EL (cell line): ENCODE data around the gene ACADSB.
A peak's percentile ranks its signal among the peaks of the same experiment; 100 is the strongest.

Source experiments
- DNase-seq: peaks from one replicate; pipeline ENCODE4 v3.0.0-alpha.2; 2016

ACADSB gene

DNA sequence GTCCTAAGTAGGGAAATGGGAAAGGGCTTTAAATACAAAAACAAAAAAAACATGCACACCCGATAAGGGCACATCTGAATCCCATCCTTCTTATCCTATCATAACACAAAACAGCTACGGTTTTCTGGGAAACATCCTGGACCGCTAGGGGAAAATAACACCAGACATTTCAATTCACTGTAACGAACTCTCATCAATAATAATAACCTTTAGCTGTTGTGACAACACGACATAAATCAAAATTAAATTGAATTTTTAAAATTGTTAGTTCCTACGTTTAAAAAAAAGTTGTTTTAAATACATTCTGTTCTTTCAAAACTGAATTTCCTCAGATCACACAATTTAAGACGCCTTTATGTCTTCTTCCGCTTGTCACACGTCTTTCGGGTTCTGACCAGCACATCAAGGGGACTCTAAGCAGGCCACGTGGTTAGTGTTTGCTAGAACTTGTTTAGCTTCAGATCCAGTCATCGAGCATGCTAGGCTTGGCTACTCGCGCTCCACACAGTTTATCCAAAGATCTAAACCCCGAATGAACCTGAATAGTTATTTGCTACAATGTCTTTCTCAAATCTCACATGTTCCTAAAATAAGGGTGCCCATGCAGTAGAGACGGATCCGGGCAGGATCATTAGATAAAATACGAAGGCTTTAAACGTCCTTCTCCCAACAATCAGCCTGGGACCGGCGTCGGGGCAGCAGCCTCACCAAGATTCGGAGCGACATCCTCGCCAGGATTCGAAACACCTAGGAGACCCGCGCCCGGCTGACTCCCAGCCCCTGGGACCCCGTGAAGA, 1.1 kb upstream of the ACADSB start:
- DNase-seq, result peak; percentile 59

DNA sequence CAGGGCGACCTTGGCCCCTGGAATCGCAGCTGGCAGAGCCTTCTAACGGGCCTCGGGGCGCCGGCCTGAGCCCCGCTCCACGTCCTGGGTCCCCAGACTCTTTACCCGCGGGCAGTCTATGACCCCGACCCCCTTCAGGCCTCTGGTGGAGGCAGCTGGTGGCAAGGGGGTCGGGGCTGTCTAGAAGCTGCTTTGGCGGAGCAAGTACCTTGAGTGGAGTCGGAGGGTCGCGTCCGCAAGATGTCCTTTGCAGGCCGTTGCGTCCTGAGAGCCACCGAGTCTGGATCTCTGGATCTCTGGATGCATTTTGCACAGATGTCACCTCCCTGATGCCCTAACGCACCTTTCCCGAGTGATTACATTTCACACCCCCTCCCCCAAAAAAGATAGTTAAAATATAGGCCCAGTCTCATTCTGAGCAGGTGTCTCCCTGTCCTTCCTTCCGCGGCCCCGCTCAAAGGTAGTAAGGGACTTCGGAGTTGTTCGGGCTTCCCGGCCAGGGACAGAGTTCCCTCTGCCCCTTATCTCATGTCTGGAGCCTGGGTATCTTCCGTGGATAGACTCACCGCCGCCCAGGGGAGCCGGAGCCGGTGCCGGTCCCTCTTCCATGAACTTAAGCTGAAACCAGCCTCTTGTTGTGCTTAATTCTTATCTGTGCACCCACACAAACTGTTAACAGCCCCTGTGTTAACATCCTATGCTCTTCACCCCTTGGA, 457 bp downstream of the ACADSB start:
- DNase-seq, result peak; percentile 17

DNA sequence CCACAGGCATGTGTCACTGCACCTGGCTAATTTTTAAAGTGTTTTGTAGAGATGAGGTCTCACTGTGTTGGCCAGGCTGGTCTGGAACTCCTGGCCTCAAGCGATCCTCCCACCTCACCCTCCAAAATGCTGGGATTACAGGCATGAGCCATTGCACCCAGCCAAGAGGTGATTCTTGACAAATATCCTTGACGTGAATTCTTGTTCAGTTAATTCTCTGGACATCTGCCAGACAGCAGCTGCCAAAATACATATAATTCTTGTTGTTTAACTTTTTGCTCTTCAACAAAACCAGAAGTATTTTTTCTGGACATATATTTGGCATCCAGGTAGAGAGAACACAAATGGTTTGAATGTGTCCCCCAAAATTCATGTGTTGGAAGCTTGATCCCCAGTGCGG, 3.2 kb downstream of the ACADSB start:
- no peak for DNase-seq

DNA sequence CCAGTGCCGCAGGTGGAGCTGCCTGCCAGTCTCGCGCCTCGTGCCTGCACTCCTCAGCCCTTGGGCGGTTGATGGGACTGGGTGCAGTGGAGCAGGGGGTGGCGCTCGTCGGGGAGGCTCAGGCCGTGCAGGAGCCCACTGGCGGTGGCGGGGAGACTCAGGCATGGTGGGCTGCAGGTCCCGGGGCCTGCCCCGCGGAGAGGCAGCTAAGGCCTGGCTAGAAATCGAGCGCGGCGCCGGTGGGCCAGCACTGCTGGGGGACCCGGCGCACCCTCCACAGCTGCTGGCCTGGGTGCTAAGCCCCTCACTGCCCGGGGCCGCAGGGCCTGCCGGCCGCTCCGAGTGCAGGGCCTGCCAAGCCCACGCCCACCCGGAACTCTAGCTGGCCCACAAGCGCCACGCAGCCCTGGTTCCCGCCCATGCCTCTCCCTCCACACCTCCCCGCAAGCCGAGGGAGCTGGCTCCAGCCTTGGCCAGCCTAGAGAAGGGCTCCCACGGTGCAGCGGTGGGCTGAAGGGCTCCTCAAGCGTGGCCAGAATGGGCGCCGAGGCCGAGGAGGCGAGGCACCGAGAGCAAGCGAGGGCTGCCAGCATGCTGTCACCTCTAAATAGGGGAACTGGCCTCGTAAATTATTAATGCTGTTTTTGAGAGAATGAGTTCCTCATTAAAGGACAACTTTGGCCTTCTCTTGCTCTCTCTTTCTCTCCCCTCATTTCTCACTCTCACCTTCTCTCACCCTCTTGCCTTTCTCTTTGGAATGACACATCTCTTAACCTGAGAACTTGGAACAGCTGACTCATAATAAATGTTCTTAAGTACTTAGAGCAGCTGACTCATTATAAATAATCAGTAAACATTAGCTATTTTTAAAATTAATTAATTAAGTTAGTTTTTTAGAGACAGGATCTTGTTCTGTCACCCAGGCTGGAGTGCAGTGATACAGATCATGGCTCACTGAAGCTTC, 4.9 kb downstream of the ACADSB start:
- no peak for DNase-seq

DNA sequence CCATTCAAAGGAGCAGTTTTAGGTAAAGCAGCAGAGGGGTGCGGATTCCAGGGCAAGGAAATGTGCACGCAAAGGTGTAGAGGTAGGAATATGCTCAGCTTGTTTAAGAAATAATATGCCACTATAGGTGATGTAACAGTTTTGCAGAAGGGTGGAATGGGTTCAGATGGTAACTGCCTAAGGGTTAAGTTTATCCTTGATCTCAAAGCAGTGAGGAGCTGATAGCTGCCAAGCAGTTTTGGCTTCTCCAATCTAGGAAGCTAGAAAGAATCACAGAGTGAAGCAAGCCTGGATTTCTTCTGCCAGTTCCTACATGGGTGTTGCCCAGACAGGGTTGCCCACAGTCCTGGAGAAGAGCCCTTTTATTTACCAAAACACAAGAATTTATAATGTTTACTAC, 6.0 kb downstream of the ACADSB start:
- DNase-seq, result no peak

DNA sequence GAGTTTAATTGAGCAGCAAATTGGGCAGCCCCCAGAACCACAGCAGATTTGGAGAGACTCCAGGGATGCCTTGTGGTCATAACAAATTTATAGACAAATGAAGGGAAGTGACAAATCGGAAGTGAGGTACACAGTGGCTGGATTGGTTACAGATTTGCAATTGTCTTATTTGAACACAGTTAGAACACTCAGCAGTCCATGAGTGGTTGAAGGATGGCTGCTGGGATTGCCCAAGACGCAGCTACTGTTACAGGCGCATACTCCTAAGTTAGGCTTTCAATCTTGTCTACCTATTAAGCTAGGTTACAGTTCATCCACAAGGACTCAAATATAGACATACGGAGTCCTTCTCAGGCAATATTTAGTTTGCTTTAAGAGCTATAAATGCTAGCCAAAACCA, 7.4 kb downstream of the ACADSB start:
- DNase-seq, result no peak

DNA sequence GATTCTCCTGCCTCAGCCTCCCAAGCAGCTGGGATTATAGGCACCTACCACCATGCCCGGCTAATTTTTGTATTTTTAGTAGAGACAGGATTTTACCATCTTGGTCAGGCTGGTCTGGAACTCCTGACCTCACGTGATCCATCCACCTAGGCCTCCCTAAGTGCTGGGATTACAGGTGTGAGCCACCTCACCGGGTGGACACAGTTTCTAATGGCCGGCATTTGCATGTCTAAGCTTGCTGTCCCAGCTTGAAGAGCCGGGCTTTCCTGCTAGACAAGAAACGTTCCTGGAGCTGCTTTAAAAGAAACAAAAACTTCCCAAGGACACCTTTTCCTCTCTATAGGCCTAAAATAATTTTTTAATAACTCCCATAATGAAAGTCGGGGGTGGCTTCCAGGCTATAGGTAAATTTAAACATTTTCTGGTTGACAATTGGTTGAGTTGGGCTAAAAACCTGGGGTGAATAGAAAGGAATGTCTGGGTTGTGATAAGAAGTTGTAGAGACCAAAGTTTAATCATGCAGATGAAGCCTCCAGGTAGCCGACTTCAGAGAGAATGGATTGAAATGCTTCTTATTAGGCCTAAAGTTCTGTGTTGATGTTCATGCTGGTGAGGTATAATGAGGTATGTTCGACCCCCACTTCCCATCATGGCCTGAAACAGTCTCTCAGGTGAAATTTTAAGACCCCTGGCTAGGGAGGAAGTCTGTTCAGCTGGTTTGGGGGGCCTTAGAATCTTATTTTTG, 8.8 kb downstream of the ACADSB start:
- no peak for DNase-seq

DNA sequence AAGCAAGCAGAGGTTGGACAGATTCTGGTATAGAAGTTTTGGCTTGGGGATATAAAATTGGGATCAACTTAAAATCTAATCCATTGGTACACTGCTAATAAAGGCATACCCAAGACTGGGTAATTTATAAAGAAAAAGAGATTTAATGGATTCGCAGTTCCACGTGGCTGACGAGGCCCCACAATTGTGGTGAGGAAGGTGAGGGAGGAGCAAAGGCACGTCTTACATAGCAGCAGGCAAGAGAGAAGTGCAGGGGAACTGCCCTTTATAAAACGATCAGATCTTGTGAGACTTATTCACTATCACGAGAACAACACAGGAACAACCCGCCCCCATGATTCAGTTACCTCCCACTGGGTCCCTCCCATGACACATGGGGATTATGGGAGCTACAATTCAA, 9.7 kb downstream of the ACADSB start:
- no peak for DNase-seq

DNA sequence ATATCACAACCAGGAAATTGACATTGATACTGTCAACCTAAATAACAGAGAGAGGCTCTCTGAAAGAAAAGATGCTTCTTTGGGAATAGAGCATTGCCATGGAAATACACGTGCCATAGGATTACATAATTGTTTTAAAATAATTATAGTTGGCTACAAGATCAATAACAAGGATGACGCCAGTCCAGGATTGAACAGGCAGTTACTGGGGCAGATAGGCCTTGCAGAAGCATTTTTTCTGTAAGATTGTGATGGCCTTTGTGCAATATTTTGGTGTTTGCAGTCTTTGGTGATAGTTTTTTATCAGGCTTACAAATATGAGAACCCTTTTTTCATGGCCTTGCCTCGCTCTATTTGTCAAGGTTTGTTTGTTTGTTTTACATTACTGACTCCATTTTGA, 10.5 kb downstream of the ACADSB start:
- no peak for DNase-seq

DNA sequence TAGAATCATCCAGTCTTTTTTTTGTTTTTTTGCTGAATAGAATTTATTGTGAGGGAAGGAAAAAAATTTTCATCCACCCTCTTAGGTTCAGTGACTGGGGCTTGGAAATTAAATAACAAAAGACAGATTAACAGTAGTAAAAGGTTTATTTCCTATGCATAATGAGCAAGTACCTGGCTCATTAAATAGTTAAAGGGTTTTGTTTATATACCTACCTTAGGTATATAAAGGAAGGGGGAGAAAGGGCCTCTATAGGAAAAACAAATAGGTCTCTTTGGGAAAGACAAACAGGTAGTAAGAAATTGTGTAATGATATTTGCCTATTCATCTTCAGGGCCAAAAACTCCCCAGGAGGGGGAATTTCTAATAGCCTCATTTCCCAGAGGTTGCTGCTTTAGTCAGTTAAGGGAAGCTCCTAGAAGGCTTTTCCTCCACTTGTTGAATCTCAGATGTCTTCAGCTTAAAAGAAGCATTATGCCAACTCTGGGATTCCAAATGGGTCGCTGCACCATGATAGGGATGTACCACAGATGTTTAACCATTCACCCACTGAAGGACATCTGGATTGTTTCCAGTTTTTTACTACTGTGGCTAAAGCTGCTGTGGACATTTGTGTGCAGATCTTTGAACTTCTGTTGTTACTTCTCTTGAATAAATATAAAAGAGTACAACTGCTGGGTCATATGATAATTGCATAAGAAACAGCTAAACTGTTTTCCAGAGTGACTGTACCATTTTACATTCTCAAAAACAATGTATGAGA, 11.3 kb downstream of the ACADSB start:
- no peak for DNase-seq

DNA sequence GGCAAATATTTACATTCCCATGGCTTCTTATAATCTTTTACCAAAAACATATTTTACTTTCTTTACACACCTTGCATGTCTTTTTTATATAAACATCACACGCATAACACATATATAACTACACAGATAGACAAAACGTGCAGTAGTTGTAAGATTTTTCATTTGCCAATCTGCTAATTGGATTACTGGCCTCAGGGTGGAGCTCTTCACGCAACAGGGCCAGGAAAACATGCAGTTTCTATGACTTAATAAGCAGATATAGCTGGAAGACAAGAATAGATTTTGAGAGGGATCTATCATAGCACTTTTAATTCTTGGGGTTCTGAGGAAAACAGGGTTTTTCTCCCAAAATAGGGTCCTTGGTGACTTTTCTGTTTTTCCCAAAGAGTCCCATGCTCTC, 12.7 kb downstream of the ACADSB start:
- no peak for DNase-seq

DNA sequence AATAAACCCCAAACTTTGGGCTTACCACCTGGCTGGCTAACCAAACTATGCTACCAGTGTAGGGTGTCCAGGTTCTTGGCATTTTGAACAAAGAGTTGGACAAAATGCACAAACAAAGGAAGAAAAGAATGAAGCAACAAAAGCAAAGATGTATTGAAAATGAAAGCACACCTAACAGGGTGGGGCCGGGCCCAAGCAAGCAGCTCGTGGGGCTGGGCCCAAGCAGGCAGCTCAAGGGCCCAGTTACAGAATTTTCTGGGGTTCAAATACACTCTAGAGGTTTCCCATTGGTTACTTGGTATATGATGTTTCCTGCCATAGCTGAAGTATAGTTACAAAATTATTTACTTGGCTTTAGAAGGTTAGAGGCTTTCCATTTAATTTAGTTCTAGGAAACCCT, 15.7 kb downstream of the ACADSB start:
- DNase-seq, result no peak

DNA sequence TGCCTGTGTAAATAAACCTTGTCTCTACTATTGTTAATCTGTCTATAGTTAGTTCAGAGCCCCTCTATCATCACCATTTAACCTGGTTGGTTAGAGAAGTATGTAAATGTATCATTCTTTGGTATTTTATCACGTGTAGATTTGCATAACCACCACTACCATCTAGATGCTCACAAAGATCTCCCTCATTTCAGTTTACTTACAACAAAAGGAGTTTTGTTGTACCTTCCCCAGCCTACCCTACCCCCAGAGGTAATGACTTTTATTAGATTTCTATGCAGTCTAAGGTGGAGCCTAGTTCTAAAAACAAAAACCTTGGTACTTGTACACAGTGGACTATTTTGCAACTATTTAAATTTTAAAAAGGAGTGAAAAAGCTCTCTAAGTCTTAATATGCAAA, 17.5 kb downstream of the ACADSB start:
- no peak for DNase-seq

DNA sequence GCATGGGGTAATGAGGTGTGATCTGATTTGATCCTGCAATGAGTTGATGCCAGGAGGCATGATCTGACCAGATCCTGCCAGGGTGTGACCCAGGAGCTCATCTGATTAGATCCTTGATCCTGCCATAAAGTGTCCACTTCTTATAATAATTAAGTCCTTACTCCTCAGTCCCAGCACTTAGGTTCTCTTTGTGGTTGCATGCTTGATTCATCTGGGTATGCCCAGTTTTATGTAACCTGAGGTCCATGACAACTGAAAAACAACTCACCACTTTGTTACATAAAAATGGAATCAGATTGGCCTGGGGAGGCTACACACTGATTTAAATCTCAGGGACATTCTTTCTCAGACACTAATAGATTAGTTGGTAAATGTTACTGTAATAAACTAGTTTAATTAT, 19.1 kb downstream of the ACADSB start:
- no peak for DNase-seq

DNA sequence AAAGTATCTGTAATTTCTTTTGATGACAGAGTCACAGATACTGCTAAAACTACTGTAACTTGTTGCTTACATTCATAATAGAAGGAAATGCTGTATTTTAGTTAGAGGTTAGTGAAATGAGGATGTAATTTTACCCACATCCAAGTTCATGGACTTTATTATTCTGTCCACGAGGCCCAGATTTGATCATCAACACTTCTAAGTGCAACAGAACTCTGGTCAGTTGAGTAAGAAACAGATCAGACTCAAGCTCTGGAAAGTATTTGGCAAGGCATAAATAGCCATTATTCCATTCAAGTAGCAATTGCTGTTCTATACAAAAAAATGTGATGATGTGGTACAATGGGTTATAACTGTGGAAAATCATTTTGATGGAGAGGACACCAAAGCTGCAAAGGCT, 22.3 kb downstream of the ACADSB start:
- no peak for DNase-seq

DNA sequence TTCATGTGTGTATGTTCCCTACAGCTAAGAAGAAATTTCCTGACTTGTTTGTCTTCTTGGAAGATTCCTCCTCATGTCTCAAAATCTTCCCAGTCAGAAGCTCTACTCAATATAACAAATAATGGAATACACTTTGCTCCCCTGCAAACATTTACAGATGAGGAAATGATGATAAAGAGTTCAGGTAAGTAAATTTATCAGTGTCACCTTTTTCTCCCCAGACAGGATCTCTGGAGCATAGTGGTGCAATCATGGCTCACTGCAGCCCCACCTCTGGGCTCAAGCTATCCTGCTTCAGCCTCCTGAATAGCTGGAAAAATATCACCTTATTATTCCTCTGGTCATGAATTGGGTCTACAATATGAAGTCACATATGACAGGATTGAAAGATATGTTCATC, 25.5 kb downstream of the ACADSB start:
- no peak for DNase-seq

DNA sequence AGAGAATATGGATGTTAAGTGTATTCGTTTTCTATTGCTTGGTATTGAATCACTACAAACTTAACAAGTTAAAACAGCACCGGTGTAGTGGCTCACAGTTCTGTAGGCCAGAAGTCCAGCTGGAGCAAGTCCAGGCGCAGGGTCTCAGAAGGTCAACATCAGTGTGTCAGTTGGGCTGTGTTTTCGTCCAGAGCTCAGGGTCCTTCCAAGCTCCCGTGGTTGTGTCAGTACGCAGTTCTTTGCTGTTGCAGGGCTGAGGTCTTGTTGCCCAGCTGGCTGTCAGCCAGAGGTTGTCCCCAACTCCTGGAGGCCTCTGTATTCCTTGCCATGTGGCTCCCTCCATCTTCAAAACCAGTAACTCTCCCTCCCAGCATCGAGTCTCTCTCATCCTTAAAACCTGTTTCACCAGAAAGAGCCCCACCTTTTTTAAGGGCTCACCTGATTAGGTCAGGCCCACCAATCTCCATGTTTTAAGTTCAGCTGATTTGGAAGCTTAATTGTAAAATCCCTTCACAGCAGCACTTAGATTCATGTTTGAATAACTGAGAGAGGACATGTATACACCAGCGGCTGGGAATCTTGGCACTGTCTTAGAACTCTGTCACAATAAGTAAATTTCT, 26.8 kb downstream of the ACADSB start:
- no peak for DNase-seq

DNA sequence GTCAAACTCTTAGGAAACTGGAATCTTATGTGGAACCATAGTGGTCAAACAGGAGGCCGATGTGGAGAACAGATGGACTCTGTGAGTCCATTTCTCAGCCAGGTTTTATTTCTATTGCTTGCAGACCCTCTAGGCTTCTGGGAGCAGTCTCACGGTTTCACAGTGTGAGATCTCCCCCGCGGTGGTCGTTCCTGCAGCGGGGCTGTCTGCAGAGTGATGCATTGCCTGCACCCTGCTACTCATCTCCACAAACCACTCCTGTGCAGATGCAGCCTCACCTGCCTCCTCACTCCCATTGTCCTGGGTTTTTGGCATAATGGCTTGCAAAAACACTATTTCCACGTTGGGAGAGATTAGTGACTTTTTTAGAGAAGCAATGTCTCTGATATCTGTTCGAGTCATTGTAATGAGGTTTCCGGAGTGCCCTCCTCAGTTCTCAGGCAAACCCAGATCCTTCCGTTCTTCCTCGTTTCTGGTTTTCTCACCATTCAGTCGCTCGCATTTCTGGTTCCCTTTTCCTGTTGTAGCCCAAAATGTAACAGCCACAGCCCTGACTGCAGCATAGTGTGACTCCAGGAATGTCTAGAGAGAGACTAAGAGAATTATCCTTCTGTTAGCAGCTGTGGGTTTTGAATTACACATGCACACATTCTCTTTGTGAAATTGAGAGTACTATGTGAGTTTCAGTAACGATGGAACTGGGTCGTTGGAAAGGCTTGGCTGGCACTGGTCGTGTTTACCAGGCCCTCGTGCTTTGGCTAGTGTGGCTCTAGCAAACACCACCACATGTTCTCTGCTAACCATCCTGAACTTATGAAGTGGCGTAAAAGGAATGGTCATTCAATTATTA, 30.2 kb downstream of the ACADSB start:
- no peak for DNase-seq

DNA sequence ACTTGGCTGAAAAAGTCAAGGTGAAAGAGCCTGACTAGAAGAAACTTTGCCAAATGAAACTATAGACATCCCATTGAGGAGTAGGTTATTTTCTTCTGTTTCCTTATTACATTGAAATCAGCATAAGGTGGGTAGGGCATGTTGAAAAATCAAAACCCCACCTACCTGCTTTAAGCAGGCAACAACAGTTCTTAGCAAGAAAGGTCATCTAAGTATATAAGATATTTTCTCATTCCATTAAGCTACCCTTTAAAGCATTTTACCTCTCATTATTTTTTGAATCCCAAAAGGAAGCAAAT, 30.8 kb downstream of the ACADSB start:
- DNase-seq, result no peak

DNA sequence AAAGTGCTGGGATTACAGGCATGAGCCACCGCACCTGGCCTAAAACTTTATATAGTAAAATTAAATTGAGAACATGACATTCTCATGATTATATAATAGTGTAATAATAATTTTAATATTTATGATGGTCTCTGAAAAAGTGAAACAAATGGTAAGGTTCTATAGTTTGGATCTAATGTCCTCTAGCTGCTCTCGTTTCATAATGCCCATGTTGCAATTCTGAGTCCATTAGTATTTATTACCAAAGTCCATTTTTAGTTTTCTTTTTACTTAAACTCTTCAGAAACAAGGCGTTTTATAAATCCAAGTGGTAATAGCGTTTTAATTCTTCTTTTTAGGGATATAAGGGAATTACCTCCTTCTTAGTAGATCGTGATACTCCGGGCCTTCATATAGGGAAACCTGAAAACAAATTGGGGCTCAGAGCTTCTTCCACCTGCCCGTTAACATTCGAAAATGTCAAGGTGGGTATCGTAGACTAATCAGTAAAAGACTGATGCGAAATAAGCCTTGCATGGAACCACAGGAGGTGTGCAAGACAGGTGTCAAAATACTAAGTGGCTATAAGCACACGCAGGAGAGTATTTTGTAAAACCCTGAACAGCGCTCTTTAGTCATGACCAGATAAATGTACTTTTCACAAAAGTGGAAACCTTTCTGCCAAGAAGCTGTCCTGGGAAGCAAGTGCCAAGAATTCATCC, 34.1 kb downstream of the ACADSB start:
- DNase-seq, result no peak
